BLaER1 treated with 17β-estradiol and CSF1 and Interleukin-3, amounts not matched to agents 10 nM and 100 nM (cell line): Measurements from ENCODE around the gene GPC5.

ENCODE experiments used
- H3K27ac ChIP-seq, 11 experiments: shearing (Covaris generic); formaldehyde crosslinking; 2 replicates each; pipeline ENCODE4 v1.8.1; 2022
- H3K27me3 ChIP-seq, 11 experiments: shearing (Covaris generic); formaldehyde crosslinking; 2 replicates each; pipeline ENCODE4 v1.8.1; 2022
- H3K36me3 ChIP-seq, 11 experiments: shearing (Covaris generic); formaldehyde crosslinking; 2 replicates each; pipeline ENCODE4 v1.8.1; 2022
- H3K4me1 ChIP-seq, 10 experiments: shearing (Covaris generic); formaldehyde crosslinking; 2 replicates each; pipeline ENCODE4 v1.8.1; 2022
- H3K4me2 ChIP-seq, 11 experiments: shearing (Covaris generic); formaldehyde crosslinking; 2 replicates each; pipeline ENCODE4 v1.8.1; 2022
- H3K4me3 ChIP-seq, 10 experiments: shearing (Covaris generic); formaldehyde crosslinking; 2 replicates each; pipeline ENCODE4 v1.8.1; 2022
- H3K9ac ChIP-seq, 11 experiments: shearing (Covaris generic); formaldehyde crosslinking; 2 replicates each; pipeline ENCODE4 v1.8.1; 2022
- H3K9me3 ChIP-seq, 11 experiments: shearing (Covaris generic); formaldehyde crosslinking; replicated peaks in 1 of 11; 2 replicates each; pipeline ENCODE4 v1.8.1; 2022
- H4K20me1 ChIP-seq, 11 experiments: shearing (Covaris generic); formaldehyde crosslinking; 2 replicates each; pipeline ENCODE4 v1.8.1; 2022
- Cebpa-rat ChIP-seq, 11 experiments: shearing (Covaris generic); IDR thresholded peaks; 2 replicates each; pipeline ENCODE4 v1.8.1; 2022

Gene GPC5

GRCh38 chr13:92179223-92179622 lies 780.8 kb downstream of the GPC5 start:
- H4K20me1 ChIP-seq, result no peaks in the 10 kb centered on the region
- no peak overlapping the region for H3K9ac ChIP-seq
- H3K9me3 ChIP-seq, result no peaks in the 10 kb centered on the region
- no peaks in the 10 kb centered on the region for H3K27me3 ChIP-seq
- H3K4me2 ChIP-seq, result no peak overlapping the region
- no peaks in the 10 kb centered on the region for H3K4me1 ChIP-seq
- H3K27ac ChIP-seq, result no peak overlapping the region
- no peak overlapping the region for H3K4me3 ChIP-seq
- no peak for TF ChIP-seq Cebpa-rat (IDR thresholded peaks at IDR 0.05)
- H3K36me3 ChIP-seq, result no peaks in the 10 kb centered on the region

GRCh38 chr13:92187378-92187989 lies 789.1 kb downstream of the GPC5 start:
- no peak overlapping the region for H3K4me2 ChIP-seq
- no peak for TF ChIP-seq Cebpa-rat (IDR thresholded peaks at IDR 0.05)
- no peaks in the 10 kb centered on the region for H3K36me3 ChIP-seq
- peaks cover 0 to 5% (median 0%) of the 10 kb centered on the region in 11 experiments; a peak in 1 of 22 replicates for H3K9me3 ChIP-seq
- no peak overlapping the region for H3K4me3 ChIP-seq
- no peaks in the 10 kb centered on the region for H3K27me3 ChIP-seq
- no peaks in the 10 kb centered on the region; a peak in 1 of 20 replicates for H3K4me1 ChIP-seq
- no peak overlapping the region for H3K27ac ChIP-seq
- no peak overlapping the region for H3K9ac ChIP-seq
- no peaks in the 10 kb centered on the region for H4K20me1 ChIP-seq

GRCh38 chr13:92188574-92188973 lies 790.2 kb downstream of the GPC5 start:
- H3K27ac ChIP-seq, result no peak overlapping the region
- no peaks in the 10 kb centered on the region; a peak in 1 of 20 replicates for H3K4me1 ChIP-seq
- peaks cover 0 to 5% (median 0%) of the 10 kb centered on the region in 11 experiments; a peak in 1 of 22 replicates for H3K9me3 ChIP-seq
- H3K4me2 ChIP-seq, result no peak overlapping the region
- H3K9ac ChIP-seq, result no peak overlapping the region
- no peak for TF ChIP-seq Cebpa-rat (IDR thresholded peaks at IDR 0.05)
- no peak overlapping the region for H3K4me3 ChIP-seq
- H3K27me3 ChIP-seq, result no peaks in the 10 kb centered on the region
- no peaks in the 10 kb centered on the region for H4K20me1 ChIP-seq
- no peaks in the 10 kb centered on the region for H3K36me3 ChIP-seq

GRCh38 chr13:92196591-92197256 lies 798.3 kb downstream of the GPC5 start:
- H3K9ac ChIP-seq, result no peak overlapping the region
- H3K4me1 ChIP-seq, result no peaks in the 10 kb centered on the region
- no peak overlapping the region for H3K4me2 ChIP-seq
- no peak overlapping the region for H3K4me3 ChIP-seq
- H3K9me3 ChIP-seq, result no peaks in the 10 kb centered on the region
- no peaks in the 10 kb centered on the region for H3K27me3 ChIP-seq
- no peaks in the 10 kb centered on the region for H3K36me3 ChIP-seq
- H4K20me1 ChIP-seq, result no peaks in the 10 kb centered on the region
- H3K27ac ChIP-seq, result no peak overlapping the region
- TF ChIP-seq Cebpa-rat (IDR thresholded peaks at IDR 0.05), result no peak

- Histone ChIP-seq H3K27ac (no peak overlapping the region), H3K4me2 (no peak overlapping the region), H3K4me1 (no peaks in the 10 kb centered on the region), H3K9me3 (no peaks in the 10 kb centered on the region), H3K27me3 (no peaks in the 10 kb centered on the region), H3K36me3 (no peaks in the 10 kb centered on the region), H3K9ac (no peak overlapping the region), H4K20me1 (no peaks in the 10 kb centered on the region), H3K4me3 (no peak overlapping the region)
- TF ChIP-seq Cebpa-rat (IDR thresholded peaks at IDR 0.05), result no peak
Measured at GRCh38 chr13:92197669-92198068, 799.2 kb downstream of the GPC5 start.

GRCh38 chr13:92218615-92219014 lies 820.2 kb downstream of the GPC5 start:
- no peak overlapping the region for H3K4me3 ChIP-seq
- H4K20me1 ChIP-seq, result no peaks in the 10 kb centered on the region
- H3K27me3 ChIP-seq, result no peaks in the 10 kb centered on the region
- H3K27ac ChIP-seq, result no peak overlapping the region
- H3K9me3 ChIP-seq, result 0 out of 22 replicates have a peak, but pooled peaks cover 0 to 5% (median 0%) of the 10 kb centered on the region in 11 experiments
- peaks cover 0 to under 1% (median 0%) of the 10 kb centered on the region in 10 experiments; a peak in 1 of 20 replicates for H3K4me1 ChIP-seq
- no peaks in the 10 kb centered on the region for H3K36me3 ChIP-seq
- TF ChIP-seq Cebpa-rat (IDR thresholded peaks at IDR 0.05), result no peak
- no peak overlapping the region for H3K9ac ChIP-seq
- no peak overlapping the region for H3K4me2 ChIP-seq

- peaks cover 0 to 19% (median 0%) of the 10 kb centered on the region in 10 experiments; a peak in 7 of 20 replicates for H3K4me1 ChIP-seq
- H3K27ac ChIP-seq, result no peak overlapping the region
- H3K9me3 ChIP-seq, result 0 out of 22 replicates have a peak, but pooled peaks cover 0 to 5% (median 0%) of the 10 kb centered on the region in 11 experiments
- TF ChIP-seq Cebpa-rat (IDR thresholded peaks at IDR 0.05), result no peak
- no peak overlapping the region for H3K4me3 ChIP-seq
- no peak overlapping the region for H3K9ac ChIP-seq
- no peak overlapping the region for H3K4me2 ChIP-seq
- H4K20me1 ChIP-seq, result no peaks in the 10 kb centered on the region
- no peaks in the 10 kb centered on the region for H3K36me3 ChIP-seq
- no peaks in the 10 kb centered on the region for H3K27me3 ChIP-seq
Measured at GRCh38 chr13:92221916-92222315, 823.5 kb downstream of the GPC5 start.

GRCh38 chr13:92224052-92224821 lies 825.8 kb downstream of the GPC5 start:
- Histone ChIP-seq H4K20me1 (no peaks in the 10 kb centered on the region), H3K9ac (peak overlapping the region in 1 of 11 experiments; percentile 9; a peak in 2 of 22 replicates), H3K36me3 (no peaks in the 10 kb centered on the region), H3K27me3 (no peaks in the 10 kb centered on the region), H3K27ac (peak overlapping the region in 6 of 11 experiments; percentile 30 to 66 (median 46); a peak in 10 of 22 replicates), H3K4me1 (peaks cover 0 to 19% (median 0%) of the 10 kb centered on the region in 10 experiments; a peak in 7 of 20 replicates), H3K9me3 (0 out of 22 replicates have a peak, but pooled peaks cover 0 to 5% (median 0%) of the 10 kb centered on the region in 11 experiments), H3K4me2 (peak overlapping the region in 4 of 11 experiments; percentile 20 to 38 (median 32); a peak in 8 of 22 replicates), H3K4me3 (no peak overlapping the region)
- no peak; a peak in 1 of 22 replicates for TF ChIP-seq Cebpa-rat (IDR thresholded peaks at IDR 0.05)

- no peaks in the 10 kb centered on the region for H3K36me3 ChIP-seq
- no peak for TF ChIP-seq Cebpa-rat (IDR thresholded peaks at IDR 0.05)
- H3K4me3 ChIP-seq, result no peak overlapping the region
- peak overlapping the region in 4 of 11 experiments; percentile 20 to 38 (median 32); a peak in 8 of 22 replicates for H3K4me2 ChIP-seq
- 0 out of 22 replicates have a peak, but pooled peaks cover 0 to 3% (median 0%) of the 10 kb centered on the region in 11 experiments for H3K9me3 ChIP-seq
- no peaks in the 10 kb centered on the region for H3K27me3 ChIP-seq
- H3K4me1 ChIP-seq, result peaks cover 0 to 19% (median 0%) of the 10 kb centered on the region in 10 experiments; a peak in 7 of 20 replicates
- H3K27ac ChIP-seq, result peak overlapping the region in 6 of 11 experiments; percentile 20 to 66 (median 46); a peak in 10 of 22 replicates
- no peaks in the 10 kb centered on the region for H4K20me1 ChIP-seq
- H3K9ac ChIP-seq, result peak overlapping the region in 1 of 11 experiments; percentile 9; a peak in 1 of 22 replicates
Measured at GRCh38 chr13:92224825-92225224, 826.4 kb downstream of the GPC5 start.
